LNCaP clone FGC (cell line): ENCODE results near the gene PACC1.

Experiments used
- DNase-seq: peaks from one replicate; pipeline ENCODE4 v3.0.0-alpha.2; 2011; ENCODE audit warnings: low read depth
- H3K4me3 ChIP-seq: 2 replicates; pipeline ENCODE4 v1.5.1; 2011; ENCODE audit warnings: mild to moderate bottlenecking, low read depth, low read length, control low read depth
- CTCF ChIP-seq: IDR thresholded peaks from 2 replicates; pipeline ENCODE4 v1.5.1; 2012; ENCODE audit warnings: mild to moderate bottlenecking; ENCODE audit not compliant: control insufficient read depth, insufficient read depth; ENCODE audit errors: extremely low read depth

Gene PACC1

GRCh38 chr1:212375986-212376385 lies 38.7 kb downstream of the PACC1 start:
- H3K4me3 ChIP-seq = no peak overlapping the region
- no peak for DNase-seq
- no peak for TF ChIP-seq CTCF

- peak; percentile 93 for TF ChIP-seq CTCF
- no peak overlapping the region for H3K4me3 ChIP-seq
- peak; percentile 35 for DNase-seq
These were observed 46.6 kb downstream of the PACC1 start for GRCh38 chr1:212368073-212368484.

- no peak overlapping the region for H3K4me3 ChIP-seq
- no peak for TF ChIP-seq CTCF
- no peak for DNase-seq
These were observed 47.1 kb downstream of the PACC1 start for GRCh38 chr1:212367474-212368072.

GRCh38 chr1:212366901-212367300 lies 47.8 kb downstream of the PACC1 start:
- H3K4me3 ChIP-seq = no peak overlapping the region
- no peak for DNase-seq
- TF ChIP-seq CTCF = no peak

- no peak overlapping the region for H3K4me3 ChIP-seq
- DNase-seq = no peak
- no peak for TF ChIP-seq CTCF
These were observed 49.7 kb downstream of the PACC1 start for GRCh38 chr1:212364985-212365384.

- no peak for DNase-seq
- H3K4me3 ChIP-seq = no peak overlapping the region
- TF ChIP-seq CTCF = no peak
These were observed 54.7 kb downstream of the PACC1 start for GRCh38 chr1:212359794-212360479.

- no peak for TF ChIP-seq CTCF
- no peak for DNase-seq
- H3K4me3 ChIP-seq = no peak overlapping the region
These were observed 59.3 kb downstream of the PACC1 start for GRCh38 chr1:212355230-212355969.
